Measurements from ENCODE around the gene EDN2. TPM values are rescaled to one million over a fixed set of nuclear protein-coding genes. Genes with fewer than 3 reads are reported as not detected.
A peak's percentile ranks its signal among the peaks of the same experiment; 100 is the strongest.

Gene EDN2
- total and polyA plus RNA-seq, 2 experiments from 2014 or later = 0.40 to 2.3 TPM

DNA sequence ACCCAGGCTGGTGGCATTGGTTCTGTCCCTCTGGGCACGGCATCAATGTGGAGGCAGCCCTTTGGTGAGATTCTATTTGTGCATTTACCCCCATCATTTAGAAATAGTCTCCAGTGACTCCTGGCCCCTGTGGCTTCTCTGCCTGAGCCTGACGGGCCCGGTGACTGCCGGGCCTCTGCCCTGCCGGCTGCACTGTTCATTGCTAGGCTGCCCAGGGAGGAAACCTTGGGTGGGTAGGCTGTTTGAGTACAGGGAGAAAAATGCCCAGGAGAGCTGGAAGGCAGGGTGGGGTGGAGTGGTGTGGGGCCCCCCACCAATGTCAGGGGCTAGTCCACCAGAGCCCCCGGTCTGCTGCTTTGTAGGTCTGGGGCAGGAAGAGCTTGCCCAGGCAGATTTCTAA, 23.4 kb upstream of the EDN2 start:
- Histone ChIP-seq H3K9me3 (ENCODE audit: low read depth) (no peaks in the 10 kb centered on the region), H3K4me3 (no peak overlapping the region), H3K27ac (no peak overlapping the region), H3K4me2 (no peak overlapping the region), H4K20me1 (ENCODE audit: insufficient read depth, poor library complexity, severe bottlenecking) (no peaks in the 10 kb centered on the region), H3K79me2 (no peaks in the 10 kb centered on the region), H3K9me2 (replicated peaks; ENCODE audit: insufficient read depth) (no peaks in the 10 kb centered on the region), H3K4me1 (ENCODE audit: insufficient read depth) (peaks cover 3% of the 10 kb centered on the region), H3K27me3 (no peaks in the 10 kb centered on the region), H3K36me3 (replicated peaks; ENCODE audit: insufficient read depth, low read depth) (no peaks in the 10 kb centered on the region), H2AFZ (no peak overlapping the region)
- TF ChIP-seq, protein P1, sequence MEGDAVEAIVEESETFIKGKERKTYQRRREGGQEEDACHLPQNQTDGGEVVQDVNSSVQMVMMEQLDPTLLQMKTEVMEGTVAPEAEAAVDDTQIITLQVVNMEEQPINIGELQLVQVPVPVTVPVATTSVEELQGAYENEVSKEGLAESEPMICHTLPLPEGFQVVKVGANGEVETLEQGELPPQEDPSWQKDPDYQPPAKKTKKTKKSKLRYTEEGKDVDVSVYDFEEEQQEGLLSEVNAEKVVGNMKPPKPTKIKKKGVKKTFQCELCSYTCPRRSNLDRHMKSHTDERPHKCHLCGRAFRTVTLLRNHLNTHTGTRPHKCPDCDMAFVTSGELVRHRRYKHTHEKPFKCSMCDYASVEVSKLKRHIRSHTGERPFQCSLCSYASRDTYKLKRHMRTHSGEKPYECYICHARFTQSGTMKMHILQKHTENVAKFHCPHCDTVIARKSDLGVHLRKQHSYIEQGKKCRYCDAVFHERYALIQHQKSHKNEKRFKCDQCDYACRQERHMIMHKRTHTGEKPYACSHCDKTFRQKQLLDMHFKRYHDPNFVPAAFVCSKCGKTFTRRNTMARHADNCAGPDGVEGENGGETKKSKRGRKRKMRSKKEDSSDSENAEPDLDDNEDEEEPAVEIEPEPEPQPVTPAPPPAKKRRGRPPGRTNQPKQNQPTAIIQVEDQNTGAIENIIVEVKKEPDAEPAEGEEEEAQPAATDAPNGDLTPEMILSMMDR (IDR thresholded peaks at IDR 0.05; ENCODE audit: poor library complexity) = no peak
- TF ChIP-seq EZH2 (IDR thresholded peaks at IDR 0.05; ENCODE audit: borderline replicate concordance) (no peak), EZH2phosphoT487 (IDR thresholded peaks at IDR 0.05; ENCODE audit: low read depth, severe bottlenecking, unreplicated experiment) (no peak)
- 95% methylated on average over 6 of the region's 6 CpGs for WGBS (ENCODE audit: low lambda C conversion rate, missing lambda C conversion rate)
- DNase-seq (ENCODE audit: low spot score) = no peak

DNA sequence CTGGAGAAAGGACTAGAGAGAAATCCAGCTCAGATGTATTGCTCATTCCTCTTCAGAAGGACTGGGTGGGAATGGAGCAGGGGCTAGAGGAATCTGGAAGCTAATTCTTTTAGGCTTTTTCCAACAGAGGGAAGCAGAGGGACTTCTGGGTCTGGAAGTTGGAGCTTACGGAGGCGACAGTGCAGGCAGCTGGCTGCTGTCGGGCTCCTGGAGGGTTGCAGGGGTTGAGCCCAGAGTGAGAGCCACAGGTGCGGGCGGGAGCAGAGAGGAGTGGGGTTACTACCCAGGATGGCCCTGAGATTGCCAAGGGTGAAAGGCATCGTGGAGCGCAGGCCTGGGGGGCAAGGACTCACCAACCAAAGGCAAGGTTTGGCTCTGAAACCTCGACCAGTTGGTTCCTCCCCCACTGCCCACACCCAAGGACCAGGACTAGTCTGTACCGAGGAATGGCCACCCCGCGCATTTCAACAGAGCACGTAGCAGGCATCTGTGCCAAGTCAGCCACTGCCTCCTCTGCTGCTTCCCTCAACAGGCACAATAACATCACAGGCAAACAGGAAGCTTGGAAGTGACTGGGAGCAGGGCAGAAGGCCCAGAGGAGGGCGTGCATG, 22.7 kb upstream of the EDN2 start:
- no peaks in the 10 kb centered on the region for H3K9me3 ChIP-seq (ENCODE audit: low read depth)
- no peak overlapping the region for H3K4me3 ChIP-seq
- 89% methylated on average over 13 of the region's 13 CpGs for WGBS (ENCODE audit: low lambda C conversion rate, missing lambda C conversion rate)
- TF ChIP-seq EZH2 (IDR thresholded peaks at IDR 0.05; ENCODE audit: borderline replicate concordance) (no peak), EZH2phosphoT487 (IDR thresholded peaks at IDR 0.05; ENCODE audit: low read depth, severe bottlenecking, unreplicated experiment) (no peak)
- TF ChIP-seq, protein P1 (IDR thresholded peaks at IDR 0.05; ENCODE audit: poor library complexity) = no peak
- DNase-seq (ENCODE audit: low spot score) = no peak
- H3K27ac ChIP-seq = no peak overlapping the region
- no peaks in the 10 kb centered on the region for H3K36me3 ChIP-seq (replicated peaks; ENCODE audit: insufficient read depth, low read depth)
- H3K79me2 ChIP-seq = no peaks in the 10 kb centered on the region
- no peaks in the 10 kb centered on the region for H3K27me3 ChIP-seq
- H3K4me2 ChIP-seq = no peak overlapping the region
- H3K9me2 ChIP-seq (replicated peaks; ENCODE audit: insufficient read depth) = no peaks in the 10 kb centered on the region
- H4K20me1 ChIP-seq (ENCODE audit: insufficient read depth, poor library complexity, severe bottlenecking) = no peaks in the 10 kb centered on the region
- H3K4me1 ChIP-seq (ENCODE audit: insufficient read depth) = peaks cover 3% of the 10 kb centered on the region
- H2AFZ ChIP-seq = no peak overlapping the region

DNA sequence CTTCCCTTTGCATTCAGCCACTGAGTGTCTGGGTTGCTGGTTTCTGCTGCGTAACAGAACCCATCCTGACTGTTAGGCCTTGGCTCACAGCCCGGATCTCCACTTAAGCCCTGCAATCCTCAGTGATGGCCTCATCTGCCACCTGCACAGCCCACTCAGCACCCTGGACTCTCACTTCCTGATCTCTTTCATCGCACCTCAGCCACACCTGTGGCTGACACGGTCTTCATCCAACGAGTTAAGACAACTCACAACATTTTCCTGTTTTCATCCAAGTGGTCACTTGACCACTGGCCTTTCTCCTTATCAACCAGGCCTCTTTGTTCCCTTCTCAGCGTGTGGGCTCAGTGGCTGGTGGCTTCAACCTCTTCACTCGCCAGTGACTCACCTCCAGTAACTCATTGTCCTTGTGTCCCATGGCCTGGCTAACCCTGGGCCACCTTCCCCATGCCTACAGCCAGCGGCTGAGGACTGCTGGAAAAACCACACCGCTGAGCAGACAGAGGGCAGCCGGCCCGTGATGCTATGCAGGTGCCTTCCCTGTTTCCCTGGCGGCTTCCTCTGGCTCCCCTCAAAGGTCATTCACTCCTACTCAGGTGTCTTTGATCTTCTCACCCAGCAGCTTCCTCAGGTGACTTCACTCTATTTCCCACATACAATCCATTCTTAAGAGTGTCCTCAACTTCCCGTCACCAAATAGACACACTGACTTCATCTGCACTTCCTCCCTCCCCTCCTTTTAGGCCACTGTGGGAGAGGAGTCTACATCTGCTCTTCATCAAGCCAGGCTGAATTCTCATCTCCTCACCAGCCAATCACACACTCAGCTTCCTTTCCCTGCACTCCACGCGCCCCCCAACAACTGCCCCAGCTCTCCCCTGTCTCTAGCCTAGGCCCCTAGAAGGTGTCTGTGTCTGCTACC, 19.9 kb upstream of the EDN2 start:
- Histone ChIP-seq H3K79me2 (no peaks in the 10 kb centered on the region), H3K27me3 (no peaks in the 10 kb centered on the region), H3K4me1 (ENCODE audit: insufficient read depth) (peaks cover 3% of the 10 kb centered on the region), H3K36me3 (replicated peaks; ENCODE audit: insufficient read depth, low read depth) (no peaks in the 10 kb centered on the region), H3K4me2 (no peak overlapping the region), H3K9me2 (replicated peaks; ENCODE audit: insufficient read depth) (no peaks in the 10 kb centered on the region), H3K27ac (peak overlapping the region; percentile 52), H2AFZ (no peak overlapping the region), H3K9me3 (ENCODE audit: low read depth) (no peaks in the 10 kb centered on the region), H3K4me3 (no peak overlapping the region), H4K20me1 (ENCODE audit: insufficient read depth, poor library complexity, severe bottlenecking) (no peaks in the 10 kb centered on the region)
- WGBS (ENCODE audit: low lambda C conversion rate, missing lambda C conversion rate) = 71% methylated on average over 15 of the region's 15 CpGs
- peak; percentile 63 for DNase-seq (ENCODE audit: low spot score)
- TF ChIP-seq EZH2phosphoT487 (IDR thresholded peaks at IDR 0.05; ENCODE audit: low read depth, severe bottlenecking, unreplicated experiment) (no peak), EZH2 (IDR thresholded peaks at IDR 0.05; ENCODE audit: borderline replicate concordance) (no peak)
- TF ChIP-seq, protein P1 (IDR thresholded peaks at IDR 0.05; ENCODE audit: poor library complexity) = no peak
